Measurements from ENCODE around the gene SELENOT.

DNA sequence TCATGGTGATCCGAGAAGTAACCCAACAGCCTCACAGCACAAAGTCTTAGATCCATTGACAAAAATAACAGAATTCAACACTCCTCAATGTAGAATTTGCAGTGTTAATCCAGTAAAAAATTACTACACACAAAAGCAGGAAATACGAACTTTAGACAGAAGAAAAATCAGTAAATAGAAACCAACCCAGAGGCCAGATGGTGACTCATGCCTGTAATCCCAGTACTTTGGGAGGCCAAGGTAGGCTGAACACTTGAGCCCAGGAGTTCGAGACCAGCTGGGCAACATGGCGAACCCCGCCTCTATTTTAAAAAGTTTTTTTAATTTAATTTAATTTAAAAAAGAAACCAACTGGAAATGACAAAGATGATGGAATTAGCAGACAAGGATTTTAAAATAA lies 36.1 kb downstream of the SELENOT start:
- TF ChIP-seq, protein P1, sequence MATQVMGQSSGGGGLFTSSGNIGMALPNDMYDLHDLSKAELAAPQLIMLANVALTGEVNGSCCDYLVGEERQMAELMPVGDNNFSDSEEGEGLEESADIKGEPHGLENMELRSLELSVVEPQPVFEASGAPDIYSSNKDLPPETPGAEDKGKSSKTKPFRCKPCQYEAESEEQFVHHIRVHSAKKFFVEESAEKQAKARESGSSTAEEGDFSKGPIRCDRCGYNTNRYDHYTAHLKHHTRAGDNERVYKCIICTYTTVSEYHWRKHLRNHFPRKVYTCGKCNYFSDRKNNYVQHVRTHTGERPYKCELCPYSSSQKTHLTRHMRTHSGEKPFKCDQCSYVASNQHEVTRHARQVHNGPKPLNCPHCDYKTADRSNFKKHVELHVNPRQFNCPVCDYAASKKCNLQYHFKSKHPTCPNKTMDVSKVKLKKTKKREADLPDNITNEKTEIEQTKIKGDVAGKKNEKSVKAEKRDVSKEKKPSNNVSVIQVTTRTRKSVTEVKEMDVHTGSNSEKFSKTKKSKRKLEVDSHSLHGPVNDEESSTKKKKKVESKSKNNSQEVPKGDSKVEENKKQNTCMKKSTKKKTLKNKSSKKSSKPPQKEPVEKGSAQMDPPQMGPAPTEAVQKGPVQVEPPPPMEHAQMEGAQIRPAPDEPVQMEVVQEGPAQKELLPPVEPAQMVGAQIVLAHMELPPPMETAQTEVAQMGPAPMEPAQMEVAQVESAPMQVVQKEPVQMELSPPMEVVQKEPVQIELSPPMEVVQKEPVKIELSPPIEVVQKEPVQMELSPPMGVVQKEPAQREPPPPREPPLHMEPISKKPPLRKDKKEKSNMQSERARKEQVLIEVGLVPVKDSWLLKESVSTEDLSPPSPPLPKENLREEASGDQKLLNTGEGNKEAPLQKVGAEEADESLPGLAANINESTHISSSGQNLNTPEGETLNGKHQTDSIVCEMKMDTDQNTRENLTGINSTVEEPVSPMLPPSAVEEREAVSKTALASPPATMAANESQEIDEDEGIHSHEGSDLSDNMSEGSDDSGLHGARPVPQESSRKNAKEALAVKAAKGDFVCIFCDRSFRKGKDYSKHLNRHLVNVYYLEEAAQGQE (IDR thresholded peaks at IDR 0.05; ENCODE audit: low read depth, low read length) = no peak
- TF ChIP-seq, protein P2, sequence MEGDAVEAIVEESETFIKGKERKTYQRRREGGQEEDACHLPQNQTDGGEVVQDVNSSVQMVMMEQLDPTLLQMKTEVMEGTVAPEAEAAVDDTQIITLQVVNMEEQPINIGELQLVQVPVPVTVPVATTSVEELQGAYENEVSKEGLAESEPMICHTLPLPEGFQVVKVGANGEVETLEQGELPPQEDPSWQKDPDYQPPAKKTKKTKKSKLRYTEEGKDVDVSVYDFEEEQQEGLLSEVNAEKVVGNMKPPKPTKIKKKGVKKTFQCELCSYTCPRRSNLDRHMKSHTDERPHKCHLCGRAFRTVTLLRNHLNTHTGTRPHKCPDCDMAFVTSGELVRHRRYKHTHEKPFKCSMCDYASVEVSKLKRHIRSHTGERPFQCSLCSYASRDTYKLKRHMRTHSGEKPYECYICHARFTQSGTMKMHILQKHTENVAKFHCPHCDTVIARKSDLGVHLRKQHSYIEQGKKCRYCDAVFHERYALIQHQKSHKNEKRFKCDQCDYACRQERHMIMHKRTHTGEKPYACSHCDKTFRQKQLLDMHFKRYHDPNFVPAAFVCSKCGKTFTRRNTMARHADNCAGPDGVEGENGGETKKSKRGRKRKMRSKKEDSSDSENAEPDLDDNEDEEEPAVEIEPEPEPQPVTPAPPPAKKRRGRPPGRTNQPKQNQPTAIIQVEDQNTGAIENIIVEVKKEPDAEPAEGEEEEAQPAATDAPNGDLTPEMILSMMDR (IDR thresholded peaks at IDR 0.05) = no peak
- TF ChIP-seq EZH2phosphoT487 (IDR thresholded peaks at IDR 0.05; ENCODE audit: borderline replicate concordance, low read depth) (no peak), GABPA (IDR thresholded peaks at IDR 0.05; ENCODE audit: low read depth) (no peak), TEAD4 (IDR thresholded peaks at IDR 0.05; ENCODE audit: borderline replicate concordance, insufficient read depth) (no peak), EP300 (IDR thresholded peaks at IDR 0.05; ENCODE audit: borderline replicate concordance in 1 of 2, low read depth in 1 of 2, low read length in 1 of 2) (no peak), MEF2A (IDR thresholded peaks at IDR 0.05; ENCODE audit: borderline replicate concordance, low read depth) (no peak), SIN3A (IDR thresholded peaks at IDR 0.05; ENCODE audit: borderline replicate concordance, low read depth, low read length) (no peak), NFIC (IDR thresholded peaks at IDR 0.05; ENCODE audit: borderline replicate concordance) (no peak)
- TF ChIP-seq, protein P3, sequence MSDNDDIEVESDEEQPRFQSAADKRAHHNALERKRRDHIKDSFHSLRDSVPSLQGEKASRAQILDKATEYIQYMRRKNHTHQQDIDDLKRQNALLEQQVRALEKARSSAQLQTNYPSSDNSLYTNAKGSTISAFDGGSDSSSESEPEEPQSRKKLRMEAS (IDR thresholded peaks at IDR 0.05; ENCODE audit: low read depth) = no peak

All from SK-N-SH (cell line).